HG02943 (cell line): ENCODE data around the gene CCDC47.
A peak's percentile ranks its signal among the peaks of the same experiment; 100 is the strongest.

Experiments used
- ATAC-seq: cut with Tn5 transposase; IDR thresholded peaks from one replicate; pipeline ENCODE4 v1.9.1; 2021; ENCODE audit warnings: mild to moderate bottlenecking, low read depth, moderate library complexity; ENCODE audit not compliant: unreplicated experiment

The CCDC47 gene

GRCh38 chr17:63785556-63785955 is 12.2 kb upstream of the CCDC47 start:
- no peak for ATAC-seq

- no peak for ATAC-seq
Measured at GRCh38 chr17:63783522-63783921, 10.1 kb upstream of the CCDC47 start.

GRCh38 chr17:63780928-63781327 is 7.5 kb upstream of the CCDC47 start:
- no peak for ATAC-seq

GRCh38 chr17:63780507-63780906 is 7.1 kb upstream of the CCDC47 start:
- ATAC-seq = no peak

- no peak for ATAC-seq
Measured at GRCh38 chr17:63775420-63775819, 2.0 kb upstream of the CCDC47 start.

GRCh38 chr17:63774969-63775265 is 1.5 kb upstream of the CCDC47 start:
- ATAC-seq = no peak

GRCh38 chr17:63774141-63774968 is 958 bp upstream of the CCDC47 start, which contains the start of gene DDX42:
DDX42 (plus strand) TSS chr17:63774170; CDS start chr17:63787050, 12,880 bp downstream.
- no peak for ATAC-seq

GRCh38 chr17:63772801-63773271 is 561 bp downstream of the CCDC47 start:
- no peak for ATAC-seq

- no peak for ATAC-seq
Measured at GRCh38 chr17:63768433-63768832, 5.0 kb downstream of the CCDC47 start.

GRCh38 chr17:63766754-63767153 is 6.6 kb downstream of the CCDC47 start:
- no peak for ATAC-seq

GRCh38 chr17:63764716-63765115 is 8.7 kb downstream of the CCDC47 start:
- ATAC-seq = no peak

GRCh38 chr17:63762161-63763078 is 11.0 kb downstream of the CCDC47 start:
- ATAC-seq = no peak

GRCh38 chr17:63760771-63761539 is 12.4 kb downstream of the CCDC47 start:
- ATAC-seq = no peak

- ATAC-seq = no peak
Measured at GRCh38 chr17:63758428-63758827, 15.0 kb downstream of the CCDC47 start.

GRCh38 chr17:63754046-63754445 is 19.4 kb downstream of the CCDC47 start:
- ATAC-seq = no peak

- no peak for ATAC-seq
Measured at GRCh38 chr17:63753215-63753614, 20.2 kb downstream of the CCDC47 start.

GRCh38 chr17:63752707-63753106 is 20.7 kb downstream of the CCDC47 start:
- ATAC-seq = no peak

- ATAC-seq = no peak
Measured at GRCh38 chr17:63751806-63752205, 21.6 kb downstream of the CCDC47 start.

- peak; percentile 77 for ATAC-seq
Measured at GRCh38 chr17:63741408-63742173, 31.8 kb downstream of the CCDC47 start, which contains the start of gene STRADA. STRADA (minus strand) TSS chr17:63741799; CDS start chr17:63728369, 13,430 bp downstream.

- ATAC-seq = peak; percentile 41
Measured at GRCh38 chr17:63741143-63741407, 32.3 kb downstream of the CCDC47 start.
